ENCODE measurements around the gene SNX13.

SNX13 gene

DNA sequence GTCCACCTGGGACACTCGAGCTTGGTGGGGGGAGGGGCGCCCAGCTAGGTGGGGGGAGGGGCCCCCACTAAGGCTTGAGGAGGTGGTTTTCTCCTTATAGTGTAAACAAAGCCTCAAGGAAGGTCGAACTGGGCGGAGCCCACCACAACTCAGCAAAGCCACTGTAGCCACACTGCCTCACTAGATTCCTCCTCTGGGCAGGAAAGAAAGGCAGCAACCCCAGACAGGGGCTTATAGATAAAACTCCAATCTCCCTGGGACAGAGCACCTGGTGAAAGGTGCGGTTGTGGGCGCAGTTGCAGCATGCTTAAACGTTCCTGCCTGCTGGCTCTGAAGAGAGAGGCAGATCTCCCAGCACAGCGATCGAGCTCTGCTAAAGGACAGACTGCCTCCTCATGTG lies 133.1 kb downstream of the SNX13 start:
- no peaks in the 10 kb centered on the region for H3F3A ChIP-seq (ENCODE audit: insufficient read depth, low read length)
- no peaks in the 10 kb centered on the region for H3K9me3 ChIP-seq (replicated peaks; ENCODE audit: insufficient read depth, low read length)
- no peaks in the 10 kb centered on the region for H3K4me1 ChIP-seq (ENCODE audit: low read length)
- H3K27ac ChIP-seq (ENCODE audit: low read length), result no peak overlapping the region
- no peaks in the 10 kb centered on the region for H3K36me3 ChIP-seq (replicated peaks; ENCODE audit: insufficient read depth, low read length)
- H3K79me2 ChIP-seq (ENCODE audit: low read length), result no peaks in the 10 kb centered on the region
- H3K4me3 ChIP-seq (ENCODE audit: low read length), result no peak overlapping the region
- no peak for DNase-seq
- TF ChIP-seq EZH2 (optimal IDR thresholded peaks at IDR 0.05; ENCODE audit: low read depth, low read length), result no peak
- TF ChIP-seq EZH2phosphoT487 (IDR thresholded peaks at IDR 0.05; ENCODE audit: low read length), result no peak
- TF ChIP-seq, protein P1, sequence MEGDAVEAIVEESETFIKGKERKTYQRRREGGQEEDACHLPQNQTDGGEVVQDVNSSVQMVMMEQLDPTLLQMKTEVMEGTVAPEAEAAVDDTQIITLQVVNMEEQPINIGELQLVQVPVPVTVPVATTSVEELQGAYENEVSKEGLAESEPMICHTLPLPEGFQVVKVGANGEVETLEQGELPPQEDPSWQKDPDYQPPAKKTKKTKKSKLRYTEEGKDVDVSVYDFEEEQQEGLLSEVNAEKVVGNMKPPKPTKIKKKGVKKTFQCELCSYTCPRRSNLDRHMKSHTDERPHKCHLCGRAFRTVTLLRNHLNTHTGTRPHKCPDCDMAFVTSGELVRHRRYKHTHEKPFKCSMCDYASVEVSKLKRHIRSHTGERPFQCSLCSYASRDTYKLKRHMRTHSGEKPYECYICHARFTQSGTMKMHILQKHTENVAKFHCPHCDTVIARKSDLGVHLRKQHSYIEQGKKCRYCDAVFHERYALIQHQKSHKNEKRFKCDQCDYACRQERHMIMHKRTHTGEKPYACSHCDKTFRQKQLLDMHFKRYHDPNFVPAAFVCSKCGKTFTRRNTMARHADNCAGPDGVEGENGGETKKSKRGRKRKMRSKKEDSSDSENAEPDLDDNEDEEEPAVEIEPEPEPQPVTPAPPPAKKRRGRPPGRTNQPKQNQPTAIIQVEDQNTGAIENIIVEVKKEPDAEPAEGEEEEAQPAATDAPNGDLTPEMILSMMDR (IDR thresholded peaks at IDR 0.05; ENCODE audit: low read length), result no peak
- no peak overlapping the region for H3K4me2 ChIP-seq (ENCODE audit: low read depth, low read length)
- no peak overlapping the region for H2AFZ ChIP-seq (ENCODE audit: low read length)
- H3K9me2 ChIP-seq (replicated peaks; ENCODE audit: insufficient read depth, low read length), result no peaks in the 10 kb centered on the region
- no peaks in the 10 kb centered on the region for H3K27me3 ChIP-seq (replicated peaks; ENCODE audit: insufficient read depth, low read length)
- H3K9ac ChIP-seq (ENCODE audit: low read length), result no peak overlapping the region
- H4K20me1 ChIP-seq (ENCODE audit: insufficient read depth, low read length), result no peaks in the 10 kb centered on the region

DNA sequence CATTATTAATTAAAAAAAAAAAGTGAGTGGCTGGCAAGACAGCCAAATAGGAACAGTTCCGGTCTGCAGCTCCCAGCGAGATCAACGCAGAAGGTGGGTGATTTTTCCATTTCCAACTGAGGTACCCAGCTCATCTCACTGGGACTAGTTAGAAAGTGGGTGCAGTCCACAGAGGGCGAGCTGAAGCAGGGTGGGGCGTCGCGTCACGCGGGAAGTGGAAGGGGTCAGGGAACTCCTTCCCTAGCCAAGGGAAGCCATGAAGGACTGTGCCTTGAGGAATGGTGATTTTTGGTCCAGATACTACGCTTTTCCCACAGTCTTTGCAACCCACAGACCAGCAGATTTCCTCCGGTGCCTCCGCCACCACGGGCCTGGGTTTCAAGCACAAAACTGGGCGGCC lies 133.7 kb downstream of the SNX13 start:
- no peaks in the 10 kb centered on the region for H3K27me3 ChIP-seq (replicated peaks; ENCODE audit: insufficient read depth, low read length)
- H3K4me1 ChIP-seq (ENCODE audit: low read length), result no peaks in the 10 kb centered on the region
- no peaks in the 10 kb centered on the region for H3K9me3 ChIP-seq (replicated peaks; ENCODE audit: insufficient read depth, low read length)
- H2AFZ ChIP-seq (ENCODE audit: low read length), result no peak overlapping the region
- no peaks in the 10 kb centered on the region for H3K9me2 ChIP-seq (replicated peaks; ENCODE audit: insufficient read depth, low read length)
- no peaks in the 10 kb centered on the region for H3F3A ChIP-seq (ENCODE audit: insufficient read depth, low read length)
- H3K27ac ChIP-seq (ENCODE audit: low read length), result no peak overlapping the region
- H3K36me3 ChIP-seq (replicated peaks; ENCODE audit: insufficient read depth, low read length), result no peaks in the 10 kb centered on the region
- no peak for DNase-seq
- no peak overlapping the region for H3K4me2 ChIP-seq (ENCODE audit: low read depth, low read length)
- TF ChIP-seq EZH2phosphoT487 (IDR thresholded peaks at IDR 0.05; ENCODE audit: low read length) (no peak), EZH2 (optimal IDR thresholded peaks at IDR 0.05; ENCODE audit: low read depth, low read length) (no peak)
- no peak overlapping the region for H3K9ac ChIP-seq (ENCODE audit: low read length)
- no peaks in the 10 kb centered on the region for H4K20me1 ChIP-seq (ENCODE audit: insufficient read depth, low read length)
- H3K4me3 ChIP-seq (ENCODE audit: low read length), result no peak overlapping the region
- H3K79me2 ChIP-seq (ENCODE audit: low read length), result no peaks in the 10 kb centered on the region

DNA sequence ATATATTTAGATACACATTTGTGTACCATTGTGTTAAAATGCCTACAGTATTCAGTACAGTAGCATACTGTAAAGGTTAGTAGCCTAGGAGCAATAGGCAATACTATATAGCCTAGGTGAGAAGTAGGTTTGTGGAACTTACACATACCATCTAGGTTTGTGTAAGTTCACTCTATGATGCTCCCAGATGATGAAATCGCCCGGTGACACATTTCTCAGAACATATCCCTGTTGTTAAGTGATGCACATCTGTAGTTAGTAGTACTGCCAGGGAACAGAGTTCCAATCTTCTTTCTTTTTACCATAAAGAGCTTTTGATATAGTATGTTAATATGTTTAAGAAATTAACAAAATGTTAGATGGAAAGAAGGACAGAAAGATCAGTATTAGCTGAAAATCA lies 138.2 kb downstream of the SNX13 start:
- no peaks in the 10 kb centered on the region for H4K20me1 ChIP-seq (ENCODE audit: insufficient read depth, low read length)
- H3K27me3 ChIP-seq (replicated peaks; ENCODE audit: insufficient read depth, low read length), result no peaks in the 10 kb centered on the region
- no peak overlapping the region for H3K27ac ChIP-seq (ENCODE audit: low read length)
- no peak overlapping the region for H3K4me2 ChIP-seq (ENCODE audit: low read depth, low read length)
- no peak for TF ChIP-seq EZH2 (optimal IDR thresholded peaks at IDR 0.05; ENCODE audit: low read depth, low read length)
- TF ChIP-seq, protein P1 (IDR thresholded peaks at IDR 0.05; ENCODE audit: low read length), result no peak
- TF ChIP-seq EZH2phosphoT487 (IDR thresholded peaks at IDR 0.05; ENCODE audit: low read length), result no peak
- no peak overlapping the region for H3K9ac ChIP-seq (ENCODE audit: low read length)
- H3K9me3 ChIP-seq (replicated peaks; ENCODE audit: insufficient read depth, low read length), result no peaks in the 10 kb centered on the region
- H3K79me2 ChIP-seq (ENCODE audit: low read length), result no peaks in the 10 kb centered on the region
- no peaks in the 10 kb centered on the region for H3K4me1 ChIP-seq (ENCODE audit: low read length)
- no peaks in the 10 kb centered on the region for H3K36me3 ChIP-seq (replicated peaks; ENCODE audit: insufficient read depth, low read length)
- H2AFZ ChIP-seq (ENCODE audit: low read length), result no peak overlapping the region
- H3K4me3 ChIP-seq (ENCODE audit: low read length), result no peak overlapping the region
- H3F3A ChIP-seq (ENCODE audit: insufficient read depth, low read length), result no peaks in the 10 kb centered on the region
- H3K9me2 ChIP-seq (replicated peaks; ENCODE audit: insufficient read depth, low read length), result no peaks in the 10 kb centered on the region
- no peak for DNase-seq

DNA sequence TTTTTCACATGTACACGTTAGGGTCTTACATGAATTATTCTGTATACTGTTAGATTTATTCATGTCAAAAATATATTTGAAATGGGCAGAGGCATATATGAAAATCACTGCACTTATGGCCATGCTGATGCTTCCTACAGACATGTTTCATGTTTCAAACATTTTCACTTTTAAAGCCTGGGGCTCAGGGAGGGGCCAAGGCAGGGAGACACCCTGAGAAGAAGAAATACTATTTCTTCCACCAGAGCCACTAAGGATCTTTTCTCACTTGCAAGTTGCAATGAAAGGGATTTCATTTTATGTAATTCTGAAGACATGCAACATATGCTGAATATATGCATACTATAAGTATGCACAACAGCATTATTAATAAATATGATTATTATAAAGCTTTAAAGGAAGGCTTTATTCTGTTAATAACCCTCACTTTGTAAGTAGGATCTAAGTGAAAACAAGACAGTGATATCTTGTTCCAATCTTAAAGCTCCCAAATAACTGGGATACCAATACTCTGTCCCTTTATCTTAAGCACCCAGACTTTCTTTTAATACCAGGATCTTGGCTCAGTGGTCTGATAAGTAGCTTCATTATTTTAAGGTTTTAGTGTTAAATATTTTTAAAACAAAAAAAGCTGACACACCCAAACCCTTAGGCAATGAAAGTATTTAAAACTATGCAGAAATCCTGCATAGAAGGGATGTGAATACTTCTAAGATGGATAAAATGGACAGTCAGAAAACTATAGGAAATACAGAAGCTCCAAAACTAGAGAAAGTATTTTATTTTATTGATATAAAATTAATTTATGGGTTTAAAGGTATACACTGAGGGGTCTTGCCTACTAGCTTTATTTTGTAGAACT lies 148.0 kb downstream of the SNX13 start:
- Histone ChIP-seq H3K27me3 (replicated peaks; ENCODE audit: insufficient read depth, low read length) (no peaks in the 10 kb centered on the region), H3K4me2 (ENCODE audit: low read depth, low read length) (no peak overlapping the region), H3K4me1 (ENCODE audit: low read length) (no peaks in the 10 kb centered on the region), H2AFZ (ENCODE audit: low read length) (no peak overlapping the region), H3K79me2 (ENCODE audit: low read length) (no peaks in the 10 kb centered on the region), H3K9me2 (replicated peaks; ENCODE audit: insufficient read depth, low read length) (no peaks in the 10 kb centered on the region), H4K20me1 (ENCODE audit: insufficient read depth, low read length) (no peaks in the 10 kb centered on the region), H3K9ac (ENCODE audit: low read length) (no peak overlapping the region), H3F3A (ENCODE audit: insufficient read depth, low read length) (no peaks in the 10 kb centered on the region), H3K4me3 (ENCODE audit: low read length) (no peak overlapping the region), H3K36me3 (replicated peaks; ENCODE audit: insufficient read depth, low read length) (no peaks in the 10 kb centered on the region; the same call in 1 of the 2 replicates), H3K9me3 (replicated peaks; ENCODE audit: insufficient read depth, low read length) (no peaks in the 10 kb centered on the region), H3K27ac (ENCODE audit: low read length) (no peak overlapping the region)
- DNase-seq, result no peak
- TF ChIP-seq, protein P1 (IDR thresholded peaks at IDR 0.05; ENCODE audit: low read length), result no peak
- TF ChIP-seq EZH2 (optimal IDR thresholded peaks at IDR 0.05; ENCODE audit: low read depth, low read length), result no peak
- TF ChIP-seq EZH2phosphoT487 (IDR thresholded peaks at IDR 0.05; ENCODE audit: low read length), result no peak
